ENCODE results near the gene GPAT3.
A peak's percentile ranks its signal among the peaks of the same experiment; 100 is the strongest.
"Not testable (repeated sequence)": the region's sequence is repeated elsewhere in the genome, so short reads cannot be mapped to it uniquely, and the experiment has no call there.

GPAT3 gene

DNA sequence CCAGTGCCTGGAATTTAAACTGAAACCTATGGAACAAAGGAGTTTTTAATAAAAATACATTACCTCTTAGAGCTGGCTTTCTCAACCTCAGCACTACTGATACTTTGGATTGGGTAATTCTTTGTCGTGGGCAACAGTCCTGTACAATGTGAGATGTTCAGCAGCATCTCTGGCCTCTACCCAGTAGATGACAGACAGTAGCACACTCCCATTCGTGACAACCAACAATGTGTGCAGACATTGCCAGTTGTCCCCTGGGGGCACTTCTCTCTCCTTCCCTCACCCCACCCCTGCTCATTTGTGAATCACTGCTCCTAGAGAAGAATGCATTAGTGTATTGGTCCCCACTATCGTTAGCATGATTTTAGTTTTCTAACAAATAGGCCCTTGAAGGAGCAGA, 16.2 kb downstream of the GPAT3 start:
- DNase-seq (ENCODE audit: low read depth in 3 of 3), result no peak

- DNase-seq (ENCODE audit: low read depth in 3 of 3), result no peak
Measured at GRCh38 chr4:83552924-83553323, 17.0 kb downstream of the GPAT3 start.

DNA sequence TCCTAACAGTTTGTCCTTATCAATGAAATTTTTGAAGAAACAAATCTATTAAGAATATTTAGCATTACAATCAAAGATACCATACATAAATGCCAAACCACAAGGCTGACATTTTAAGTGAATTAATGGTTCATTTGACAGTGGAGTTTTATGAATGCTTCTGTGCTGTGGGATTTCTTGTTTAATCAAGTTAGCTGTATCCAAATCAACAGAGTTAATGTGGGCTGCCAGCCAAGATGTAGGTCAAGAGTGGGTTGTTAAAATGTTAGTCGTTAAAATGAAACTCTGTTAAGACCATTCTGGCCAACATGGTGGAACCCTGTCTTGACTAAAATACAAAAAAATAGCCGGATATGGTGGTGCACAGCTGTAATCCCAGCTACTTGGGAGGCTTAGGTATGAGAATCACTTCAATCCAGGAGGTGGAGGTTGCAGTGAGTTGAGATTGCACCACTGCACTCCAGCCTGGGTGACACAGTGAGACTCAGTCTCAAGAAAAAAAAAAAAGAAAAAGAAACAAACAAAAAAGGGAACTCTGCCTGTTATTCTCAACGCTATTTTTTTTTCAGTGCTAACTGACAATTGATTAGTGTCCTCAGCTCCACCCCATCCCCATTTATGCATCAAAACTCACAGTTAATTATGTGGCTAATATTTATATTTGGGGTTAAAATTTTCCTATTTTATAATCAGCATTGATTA, 20.2 kb downstream of the GPAT3 start:
- DNase-seq (ENCODE audit: low read depth in 3 of 3), result no peak

DNA sequence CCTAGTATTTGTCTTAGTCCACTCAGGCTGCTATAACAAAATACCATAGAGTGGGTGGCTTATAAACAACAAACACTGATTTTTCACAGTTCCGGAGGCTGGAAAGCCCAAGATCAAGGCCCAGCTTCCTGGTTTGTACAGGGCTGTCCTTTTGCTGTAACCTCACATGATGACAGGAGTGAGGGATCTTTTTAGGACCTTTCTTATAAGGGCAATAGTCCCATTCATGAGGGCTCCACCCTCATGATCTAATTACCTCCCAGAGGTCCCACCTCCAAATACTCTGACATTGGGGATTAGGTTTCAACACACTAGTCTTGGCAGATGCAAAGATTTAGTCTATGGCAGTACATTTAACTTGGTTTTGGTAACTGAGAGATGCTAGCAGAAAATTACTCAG, 20.9 kb downstream of the GPAT3 start:
- no peak for DNase-seq (ENCODE audit: low read depth in 3 of 3)

- DNase-seq (ENCODE audit: low read depth in 3 of 3), result no peak
Measured at GRCh38 chr4:83558059-83558653, 22.2 kb downstream of the GPAT3 start.

GRCh38 chr4:83558680-83559079, 22.8 kb downstream of the GPAT3 start:
- DNase-seq (ENCODE audit: low read depth in 3 of 3), result no peak

- no peak for DNase-seq (ENCODE audit: low read depth in 3 of 3)
Measured at GRCh38 chr4:83560523-83560922, 24.6 kb downstream of the GPAT3 start.

- DNase-seq (ENCODE audit: low read depth in 3 of 3), result peak in 1 of 3 experiments; percentile 6
Measured at GRCh38 chr4:83561381-83561780, 25.5 kb downstream of the GPAT3 start.

DNA sequence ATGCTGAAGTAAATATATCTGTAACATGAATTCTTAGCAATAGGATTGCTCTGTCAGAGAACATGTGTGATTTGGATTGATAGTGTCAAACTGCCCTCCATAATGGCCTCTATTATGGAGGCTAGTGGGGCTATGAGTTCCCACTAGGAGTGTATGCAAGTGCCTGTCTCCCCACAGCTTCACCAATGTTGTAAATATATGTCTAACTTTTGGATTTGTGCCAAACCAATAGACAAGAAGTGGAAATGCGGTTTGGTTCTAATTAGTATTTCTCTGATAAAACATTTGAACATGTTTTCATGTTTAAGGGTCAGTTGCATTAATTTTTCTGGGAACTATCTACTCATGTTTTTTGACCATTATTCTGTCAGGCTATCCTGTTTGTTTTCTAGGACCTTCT, 28.1 kb downstream of the GPAT3 start:
- no peak for DNase-seq (ENCODE audit: low read depth in 3 of 3)

DNA sequence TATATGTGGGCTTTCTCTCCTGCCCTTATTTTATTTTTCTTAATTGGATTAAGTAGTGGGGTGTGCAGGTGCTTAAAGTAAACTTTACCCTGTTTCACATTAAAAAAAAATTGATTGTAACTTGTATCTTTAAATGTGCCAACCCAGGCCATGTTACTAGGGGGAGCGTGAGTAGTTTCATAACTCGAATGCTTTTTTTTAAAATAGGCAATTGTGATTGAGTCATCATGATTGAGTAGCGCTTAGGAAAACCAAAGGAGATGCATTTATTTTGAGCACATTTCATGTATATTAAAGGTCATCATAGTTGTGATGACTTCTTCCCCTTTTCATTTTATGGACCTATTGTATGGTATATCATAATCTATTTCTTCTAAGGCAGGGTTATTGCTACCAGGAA, 32.2 kb downstream of the GPAT3 start:
- DNase-seq (ENCODE audit: low read depth in 3 of 3), result no peak

DNA sequence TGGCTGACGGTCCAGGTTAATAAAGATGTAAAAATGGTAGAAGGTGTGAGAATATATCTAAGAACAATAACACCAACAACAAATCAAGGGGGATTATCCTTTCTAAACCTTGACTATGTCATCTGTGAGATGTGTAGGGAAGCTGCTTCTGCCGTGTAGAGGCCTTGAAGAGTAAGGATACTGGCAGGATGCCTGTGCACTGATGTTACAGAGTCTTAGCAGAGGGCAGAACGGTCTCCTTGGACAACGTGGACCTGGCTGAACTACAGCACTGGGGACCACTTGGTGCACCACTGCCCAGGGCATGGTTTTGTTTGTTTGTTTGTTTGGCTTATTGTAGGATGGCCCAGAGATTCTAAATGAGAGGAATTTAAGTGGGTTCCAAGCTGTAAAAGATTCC, 33.5 kb downstream of the GPAT3 start:
- no peak for DNase-seq (ENCODE audit: low read depth in 3 of 3)

- DNase-seq (ENCODE audit: low read depth in 3 of 3), result no peak
Measured at GRCh38 chr4:83569987-83570386, 34.1 kb downstream of the GPAT3 start.

GRCh38 chr4:83572848-83573247, 36.9 kb downstream of the GPAT3 start:
- DNase-seq (ENCODE audit: low read depth in 3 of 3), result no peak

DNA sequence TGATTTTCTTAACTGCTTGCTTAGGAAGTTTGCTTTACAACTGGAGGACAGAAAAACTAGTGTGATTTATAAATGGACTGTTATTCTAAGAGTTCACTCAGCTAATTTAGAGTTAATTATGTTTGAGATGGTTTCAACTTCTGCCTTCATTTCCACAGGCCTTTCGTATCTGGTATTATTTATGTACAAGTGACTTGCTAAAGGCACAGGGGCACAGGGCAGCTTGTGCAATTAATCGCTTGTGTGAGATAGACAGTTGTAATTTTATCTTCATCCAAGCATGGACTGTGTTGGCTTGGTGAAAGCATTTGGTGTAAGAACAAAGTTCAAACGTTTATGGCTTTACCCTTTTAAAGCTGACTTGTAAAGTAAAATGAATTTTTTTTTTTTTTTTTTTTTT, 38.3 kb downstream of the GPAT3 start:
- no peak for DNase-seq (ENCODE audit: low read depth in 3 of 3)

DNA sequence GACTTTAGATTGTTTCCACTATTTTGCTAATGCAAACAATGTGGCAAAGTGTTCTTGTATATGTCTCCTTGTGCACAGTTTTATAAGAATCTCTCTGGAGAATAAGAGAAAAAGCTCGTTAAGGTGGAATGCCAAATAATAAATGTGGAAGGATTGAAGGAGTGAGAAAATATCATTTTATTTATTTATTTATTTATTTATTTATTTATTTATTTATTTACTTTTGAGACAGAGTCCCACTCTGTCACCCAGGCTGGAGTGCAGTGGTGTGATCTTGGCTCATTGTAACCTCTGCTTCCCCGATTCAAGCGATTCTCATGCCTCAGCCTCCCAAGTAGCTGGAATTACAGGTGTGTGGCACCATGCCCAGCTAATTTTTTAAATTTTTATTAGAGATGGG, 40.3 kb downstream of the GPAT3 start:
- DNase-seq (ENCODE audit: low read depth in 3 of 3), result not testable (repeated sequence)

DNA sequence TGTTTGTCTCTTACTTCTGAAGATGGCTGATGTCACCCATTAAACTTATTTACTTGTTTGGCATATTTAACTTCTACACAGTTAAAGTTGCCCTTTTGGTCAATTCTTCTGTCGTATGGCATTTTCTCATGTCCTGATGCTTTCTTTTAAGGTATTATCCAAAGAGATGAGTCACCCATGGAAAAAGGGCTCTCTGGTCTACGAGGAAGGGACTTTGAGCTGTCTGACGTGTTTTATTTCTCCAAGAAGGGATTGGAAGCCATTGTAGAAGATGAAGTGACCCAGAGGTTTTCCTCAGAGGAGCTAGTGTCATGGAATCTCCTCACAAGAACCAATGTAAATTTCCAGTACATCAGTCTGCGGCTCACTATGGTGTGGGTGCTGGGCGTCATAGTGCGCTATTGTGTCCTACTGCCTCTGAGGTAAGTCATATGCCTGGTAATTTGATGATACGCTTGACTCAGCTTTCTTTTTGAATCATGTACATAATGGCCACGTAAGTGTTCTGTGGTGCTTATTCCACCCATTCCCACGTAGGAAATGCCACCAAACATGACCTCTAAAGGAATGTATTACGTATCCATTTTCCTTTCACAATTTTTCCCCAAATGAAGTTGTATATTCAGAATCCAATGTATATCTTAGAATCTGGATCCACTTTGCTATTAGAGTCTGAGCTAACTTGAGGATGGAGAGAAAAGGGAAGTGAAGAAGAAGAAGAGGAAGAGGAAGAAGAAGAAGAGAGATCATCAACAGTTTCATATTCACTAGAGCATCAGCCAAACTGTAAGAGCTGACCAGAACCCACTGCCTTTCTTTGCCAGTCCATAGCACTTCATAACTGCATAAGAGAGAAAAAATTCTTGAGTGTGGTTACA, 45.7 kb downstream of the GPAT3 start:
- no peak for DNase-seq (ENCODE audit: low read depth in 3 of 3)

DNA sequence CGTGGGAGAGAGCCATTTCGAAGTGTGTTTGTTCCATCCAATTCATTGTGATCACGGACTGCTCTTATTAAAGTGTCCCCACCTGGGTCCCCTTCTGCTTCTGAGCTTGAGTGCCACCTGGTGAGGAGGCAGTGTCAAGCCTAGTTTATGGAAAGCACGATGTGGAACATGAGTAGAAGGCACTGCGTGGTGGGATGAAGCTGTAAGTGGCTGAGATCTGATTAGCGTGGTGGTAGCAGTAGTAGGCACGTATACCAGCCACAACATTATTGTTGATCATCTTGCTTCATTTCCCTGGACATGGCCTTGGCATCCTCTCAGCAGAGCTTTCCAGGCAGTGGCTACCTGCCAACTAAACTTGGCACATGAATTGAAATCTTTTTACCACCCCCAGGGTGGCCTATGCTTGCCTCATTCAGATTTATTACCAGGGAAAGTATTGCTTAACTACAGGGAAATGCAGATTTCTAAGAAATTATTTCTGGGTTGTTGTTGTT, 46.4 kb downstream of the GPAT3 start:
- no peak for DNase-seq (ENCODE audit: low read depth in 3 of 3)

- DNase-seq (ENCODE audit: low read depth in 3 of 3), result no peak
Measured at GRCh38 chr4:83585982-83586508, 50.1 kb downstream of the GPAT3 start.

DNA sequence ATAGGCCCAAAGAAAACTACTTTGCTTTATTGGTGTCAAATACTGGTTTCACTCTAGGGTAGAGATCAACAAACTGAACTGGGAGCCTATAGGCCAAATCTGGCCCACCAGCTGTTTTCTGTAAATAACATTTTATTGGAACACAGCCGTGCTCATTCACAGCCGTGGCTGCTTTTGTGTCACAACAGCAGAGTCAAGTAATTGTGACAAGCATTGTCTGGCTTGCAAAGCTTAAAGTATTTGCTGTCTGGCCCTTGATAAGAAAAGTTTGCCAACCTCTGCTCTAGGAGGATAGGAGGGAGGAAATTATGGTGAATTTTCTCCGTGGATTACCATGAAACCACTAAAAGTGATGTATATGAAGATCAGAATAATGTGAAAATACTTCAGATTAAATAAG, 53.4 kb downstream of the GPAT3 start:
- no peak for DNase-seq (ENCODE audit: low read depth in 3 of 3)

GRCh38 chr4:83591056-83591455, 55.1 kb downstream of the GPAT3 start:
- DNase-seq (ENCODE audit: low read depth in 3 of 3), result no peak

- DNase-seq (ENCODE audit: low read depth in 3 of 3), result no peak
Measured at GRCh38 chr4:83591730-83592129, 55.8 kb downstream of the GPAT3 start.

- DNase-seq (ENCODE audit: low read depth in 3 of 3), result no peak
Measured at GRCh38 chr4:83599183-83599582, 63.3 kb downstream of the GPAT3 start.
